ENCODE data around the gene FAM117A.
A peak's percentile ranks its signal among the peaks of the same experiment; 100 is the strongest.

The FAM117A gene

DNA sequence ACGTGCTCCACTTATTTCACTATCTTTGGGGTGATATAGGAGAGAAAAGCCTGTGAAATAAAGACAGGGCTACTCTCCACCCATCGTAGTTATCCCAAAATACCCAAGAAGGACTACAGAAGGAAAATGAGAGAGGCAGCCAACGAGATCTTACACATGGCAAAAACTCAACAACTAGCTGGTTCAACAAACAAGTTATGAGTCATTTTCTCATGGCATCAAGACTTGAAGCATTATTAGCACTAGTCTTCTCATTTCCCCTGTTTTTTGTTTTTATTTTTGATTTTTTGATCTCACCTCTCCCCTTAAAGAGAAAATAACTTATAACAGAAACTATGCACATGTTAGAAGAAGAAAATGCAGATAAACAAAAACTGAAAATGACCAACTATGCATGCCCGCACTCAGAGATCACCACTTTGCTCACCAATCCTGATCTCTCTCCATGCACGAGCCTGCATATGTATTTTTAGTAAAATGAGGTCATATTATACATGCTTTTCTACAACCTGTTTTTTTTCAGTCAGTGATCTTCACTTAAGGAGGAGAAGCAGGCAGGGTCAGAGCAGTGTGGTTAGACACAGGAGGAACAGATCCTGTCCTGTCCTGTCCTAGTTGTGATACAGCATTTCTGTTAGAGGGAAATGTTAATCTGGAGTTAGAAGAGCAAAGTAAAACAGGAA, 22.8 kb downstream of the FAM117A start:
- DNase-seq (ENCODE audit: low read depth): peak; percentile 67
- H3K4me3 ChIP-seq (ENCODE audit: low read length): no peak overlapping the region
- TF ChIP-seq CTCF (IDR thresholded peaks at IDR 0.05; ENCODE audit: insufficient read depth, low read depth, low read length, missing control alignments): no peak

- no peak overlapping the region for H3K4me3 ChIP-seq (ENCODE audit: low read length)
Measured at GRCh38 chr17:49739641-49740271, 24.2 kb downstream of the FAM117A start.

DNA sequence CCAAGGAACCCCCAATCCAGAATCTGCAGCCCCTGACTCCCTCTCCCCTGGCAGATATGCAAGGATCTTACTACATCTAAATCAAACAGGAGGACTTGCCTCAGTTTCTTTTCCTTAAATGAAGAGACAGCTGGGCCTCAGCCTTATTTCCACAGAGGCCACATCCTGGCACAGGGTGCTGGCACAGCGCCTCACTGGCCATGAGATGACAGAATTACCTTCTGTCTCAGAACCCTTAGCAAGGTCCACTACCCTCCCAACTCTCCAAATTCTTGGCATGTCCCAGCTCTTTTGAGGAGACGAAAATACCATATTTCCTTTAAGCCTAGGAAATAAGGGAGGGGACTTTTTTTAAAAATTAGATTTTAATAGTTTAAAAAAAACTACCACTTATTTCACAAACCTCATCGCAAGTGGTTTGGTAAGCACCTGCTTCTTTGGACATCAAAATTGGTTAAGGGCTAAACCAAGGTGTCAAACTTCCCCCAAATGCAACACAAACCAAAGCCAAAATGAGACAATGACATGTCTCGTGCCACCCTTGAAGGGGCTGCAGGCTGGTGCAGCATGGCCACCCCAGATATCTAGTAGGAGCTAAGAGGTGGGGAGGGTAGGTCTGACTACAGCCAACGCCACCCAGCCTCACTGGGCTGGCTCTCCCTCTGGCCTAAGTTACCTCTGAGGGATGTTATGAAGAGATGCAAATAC, 25.3 kb downstream of the FAM117A start:
- no peak for DNase-seq (ENCODE audit: low read depth)
- no peak for TF ChIP-seq CTCF (IDR thresholded peaks at IDR 0.05; ENCODE audit: insufficient read depth, low read depth, low read length, missing control alignments)
- no peak overlapping the region for H3K4me3 ChIP-seq (ENCODE audit: low read length)

More at GRCh38 chr17:49739641-49740271, 24.2 kb downstream of the FAM117A start:
- peak; percentile 83 for DNase-seq (ENCODE audit: low read depth)
- TF ChIP-seq CTCF (IDR thresholded peaks at IDR 0.05; ENCODE audit: insufficient read depth, low read depth, low read length, missing control alignments): no peak

- H3K4me3 ChIP-seq (ENCODE audit: low read length): no peak overlapping the region
- no peak for DNase-seq (ENCODE audit: low read depth)
- no peak for TF ChIP-seq CTCF (IDR thresholded peaks at IDR 0.05; ENCODE audit: insufficient read depth, low read depth, low read length, missing control alignments)
Measured at GRCh38 chr17:49734515-49735490, 29.1 kb downstream of the FAM117A start.

GRCh38 chr17:49731435-49731831, 32.5 kb downstream of the FAM117A start:
- no peak for TF ChIP-seq CTCF (IDR thresholded peaks at IDR 0.05; ENCODE audit: insufficient read depth, low read depth, low read length, missing control alignments)
- no peak for DNase-seq (ENCODE audit: low read depth)
- H3K4me3 ChIP-seq (ENCODE audit: low read length): no peak overlapping the region

- TF ChIP-seq CTCF (IDR thresholded peaks at IDR 0.05; ENCODE audit: insufficient read depth, low read depth, low read length, missing control alignments): no peak
- no peak overlapping the region for H3K4me3 ChIP-seq (ENCODE audit: low read length)
- DNase-seq (ENCODE audit: low read depth): no peak
Measured at GRCh38 chr17:49730785-49731434, 33.0 kb downstream of the FAM117A start.
